ENCODE data around the gene CCL1. TPM values are rescaled to one million over a fixed set of nuclear protein-coding genes. Genes with fewer than 3 reads are reported as not detected.

CCL1 gene
- total RNA-seq: not detected

- H3K4me1 ChIP-seq: peaks cover 4% of the 10 kb centered on the region
- no peak within 1 kb of the TSS for H3K27ac ChIP-seq
- TF ChIP-seq POLR2A (IDR thresholded peaks at IDR 0.05) (no peak), EP300 (IDR thresholded peaks at IDR 0.05) (no peak), POLR2AphosphoS5 (IDR thresholded peaks at IDR 0.05) (no peak)
- TF ChIP-seq, protein P1, sequence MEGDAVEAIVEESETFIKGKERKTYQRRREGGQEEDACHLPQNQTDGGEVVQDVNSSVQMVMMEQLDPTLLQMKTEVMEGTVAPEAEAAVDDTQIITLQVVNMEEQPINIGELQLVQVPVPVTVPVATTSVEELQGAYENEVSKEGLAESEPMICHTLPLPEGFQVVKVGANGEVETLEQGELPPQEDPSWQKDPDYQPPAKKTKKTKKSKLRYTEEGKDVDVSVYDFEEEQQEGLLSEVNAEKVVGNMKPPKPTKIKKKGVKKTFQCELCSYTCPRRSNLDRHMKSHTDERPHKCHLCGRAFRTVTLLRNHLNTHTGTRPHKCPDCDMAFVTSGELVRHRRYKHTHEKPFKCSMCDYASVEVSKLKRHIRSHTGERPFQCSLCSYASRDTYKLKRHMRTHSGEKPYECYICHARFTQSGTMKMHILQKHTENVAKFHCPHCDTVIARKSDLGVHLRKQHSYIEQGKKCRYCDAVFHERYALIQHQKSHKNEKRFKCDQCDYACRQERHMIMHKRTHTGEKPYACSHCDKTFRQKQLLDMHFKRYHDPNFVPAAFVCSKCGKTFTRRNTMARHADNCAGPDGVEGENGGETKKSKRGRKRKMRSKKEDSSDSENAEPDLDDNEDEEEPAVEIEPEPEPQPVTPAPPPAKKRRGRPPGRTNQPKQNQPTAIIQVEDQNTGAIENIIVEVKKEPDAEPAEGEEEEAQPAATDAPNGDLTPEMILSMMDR (IDR thresholded peaks at IDR 0.05): no peak
- H3K4me3 ChIP-seq: no peak within 1 kb of the TSS
- 39% methylated on average over 5 of the region's 5 CpGs for WGBS
- peaks cover 29% of the 10 kb centered on the region for H3K27me3 ChIP-seq
- H3K36me3 ChIP-seq: no peaks in the 10 kb centered on the region
- no peaks in the 10 kb centered on the region for H3K9me3 ChIP-seq
- DNase-seq (ENCODE audit: low spot score in 2 of 2): no peak
Observed at GRCh38 chr17:34363183-34363661, at the start of gene CCL1. CCL1 (minus strand) TSS chr17:34363233; CDS start chr17:34363161, 72 bp downstream.

GRCh38 chr17:34412534-34412933, 49.5 kb upstream of the CCL1 start:
- no peak overlapping the region for H3K4me3 ChIP-seq
- no peak for DNase-seq (ENCODE audit: low spot score in 2 of 2)
- TF ChIP-seq, protein P1 (IDR thresholded peaks at IDR 0.05): no peak
- H3K9me3 ChIP-seq: no peaks in the 10 kb centered on the region
- peaks cover 54% of the 10 kb centered on the region for H3K27me3 ChIP-seq
- H3K36me3 ChIP-seq: no peaks in the 10 kb centered on the region
- H3K4me1 ChIP-seq: no peaks in the 10 kb centered on the region
- no peak overlapping the region for H3K27ac ChIP-seq
- 39% methylated on average over 7 of the region's 7 CpGs for WGBS

- Histone ChIP-seq H3K4me3 (no peak overlapping the region), H3K36me3 (no peaks in the 10 kb centered on the region), H3K4me1 (no peaks in the 10 kb centered on the region), H3K27ac (no peak overlapping the region), H3K9me3 (no peaks in the 10 kb centered on the region), H3K27me3 (peaks cover 55% of the 10 kb centered on the region)
- DNase-seq (ENCODE audit: low spot score in 2 of 2): no peak
- TF ChIP-seq EP300 (IDR thresholded peaks at IDR 0.05) (no peak), POLR2A (IDR thresholded peaks at IDR 0.05) (no peak), POLR2AphosphoS5 (IDR thresholded peaks at IDR 0.05) (no peak)
- TF ChIP-seq, protein P1 (IDR thresholded peaks at IDR 0.05): no peak
- WGBS: 50% methylated on average over 3 of the region's 5 CpGs
Observed at GRCh38 chr17:34411646-34412421, 48.8 kb upstream of the CCL1 start.

DNA sequence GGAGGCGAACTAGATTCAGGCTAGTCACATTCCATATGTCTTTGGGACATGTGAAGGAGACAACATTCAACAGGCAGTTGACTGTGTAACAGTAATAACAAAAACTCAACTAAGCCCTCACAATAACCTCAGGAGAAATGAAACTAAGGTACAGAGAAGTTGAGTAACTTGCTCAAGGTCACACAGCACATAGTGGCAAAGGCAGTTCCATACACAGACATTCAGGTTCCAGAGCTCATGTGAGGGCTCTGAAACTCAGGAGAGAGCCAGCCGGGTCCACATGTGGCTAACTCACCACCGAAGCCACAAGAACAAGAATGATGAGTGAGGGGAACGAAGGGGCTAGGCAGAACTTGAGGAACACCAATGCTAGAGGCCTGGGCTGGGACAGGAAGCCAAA, 46.3 kb upstream of the CCL1 start:
- Histone ChIP-seq H3K9me3 (no peaks in the 10 kb centered on the region), H3K27me3 (peaks cover 44% of the 10 kb centered on the region), H3K4me3 (no peak overlapping the region), H3K4me1 (no peaks in the 10 kb centered on the region), H3K27ac (no peak overlapping the region), H3K36me3 (no peaks in the 10 kb centered on the region)
- DNase-seq (ENCODE audit: low spot score in 2 of 2): no peak
- WGBS: 81% methylated on average over 4 of the region's 4 CpGs
- TF ChIP-seq EP300 (IDR thresholded peaks at IDR 0.05): no peak
- TF ChIP-seq, protein P1 (IDR thresholded peaks at IDR 0.05): no peak
- no peak for TF ChIP-seq POLR2AphosphoS5 (IDR thresholded peaks at IDR 0.05)
- no peak for TF ChIP-seq POLR2A (IDR thresholded peaks at IDR 0.05)

GRCh38 chr17:34408439-34408838, 45.4 kb upstream of the CCL1 start:
- no peak for DNase-seq (ENCODE audit: low spot score in 2 of 2)
- Histone ChIP-seq H3K4me1 (no peaks in the 10 kb centered on the region), H3K27me3 (peaks cover 35% of the 10 kb centered on the region), H3K36me3 (no peaks in the 10 kb centered on the region), H3K4me3 (no peak overlapping the region), H3K9me3 (no peaks in the 10 kb centered on the region), H3K27ac (no peak overlapping the region)
- no peak for TF ChIP-seq POLR2A (IDR thresholded peaks at IDR 0.05)
- TF ChIP-seq EP300 (IDR thresholded peaks at IDR 0.05): no peak
- TF ChIP-seq, protein P1 (IDR thresholded peaks at IDR 0.05): no peak
- no peak for TF ChIP-seq POLR2AphosphoS5 (IDR thresholded peaks at IDR 0.05)
- 84% methylated on average over 1 of the region's 1 CpG for WGBS
